LNCAP (cell line): Measurements from ENCODE around the gene OR6C76.

Experiments
- CTCF ChIP-seq: fragments of 450-650 bp; IDR thresholded peaks from 2 replicates; pipeline ENCODE4 v1.5.1; 2017; ENCODE audit warnings: mild to moderate bottlenecking

The OR6C76 gene

GRCh38 chr12:55469291-55469690 is 43.2 kb downstream of the OR6C76 start:
- TF ChIP-seq CTCF = no peak

DNA sequence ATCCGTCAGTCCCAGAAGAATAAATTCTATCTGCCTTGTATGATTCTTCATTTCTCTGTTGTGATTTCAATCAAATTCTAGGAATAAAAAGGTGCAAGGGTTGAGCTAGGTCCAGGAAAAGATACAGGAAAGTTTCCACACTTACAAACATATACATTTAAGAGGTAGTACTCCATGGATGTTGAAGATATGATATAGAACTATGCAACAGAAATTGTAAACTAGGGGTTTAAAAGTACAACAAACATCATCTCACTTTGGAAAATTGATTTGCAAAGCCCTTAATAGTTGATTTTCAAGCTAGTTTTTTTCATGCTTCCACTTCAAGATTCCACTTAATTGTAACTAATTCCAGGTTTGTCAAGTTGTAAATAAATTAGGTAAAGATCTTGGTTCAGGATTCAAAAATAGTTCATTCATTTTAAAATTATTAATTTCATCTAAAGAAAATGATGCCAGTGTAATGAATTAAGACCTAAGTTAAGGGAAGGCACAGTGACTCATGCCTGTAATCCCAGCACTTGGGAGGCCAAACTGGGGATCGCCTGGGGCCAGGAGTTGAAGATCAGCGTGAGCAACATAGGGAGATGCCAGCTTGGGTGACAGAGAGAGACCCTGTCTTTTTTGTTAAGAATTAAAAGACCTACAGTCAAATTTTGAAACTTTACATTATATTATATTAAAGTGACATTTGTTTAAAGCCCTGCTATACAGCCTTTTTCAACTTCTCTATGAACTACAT is 44.2 kb downstream of the OR6C76 start, which contains the start of gene OR6C70:
Gene OR6C70, minus strand, starts transcription at position 51 of the 742 bp plus-strand sequence. Its CDS starts 0 bp downstream, at position 51.
- no peak for TF ChIP-seq CTCF

DNA sequence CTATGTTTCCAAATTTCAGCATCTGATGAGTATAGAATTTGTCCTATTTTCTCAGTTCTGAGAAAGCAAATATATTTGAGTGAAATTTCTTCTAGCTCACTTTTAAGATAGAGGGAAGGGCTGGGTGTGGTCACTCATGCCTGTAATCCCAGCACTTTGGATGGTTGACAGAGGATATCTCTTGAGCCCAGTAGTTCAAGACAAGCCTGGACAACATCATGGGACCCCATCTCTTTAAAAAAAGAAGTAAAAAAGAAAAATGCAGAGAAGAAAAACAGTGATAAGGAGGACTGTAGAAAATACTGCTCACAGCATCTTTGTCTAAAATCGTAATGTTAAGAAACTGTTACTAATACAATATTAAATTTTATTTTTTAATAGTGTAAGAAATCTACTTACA is 46.2 kb downstream of the OR6C76 start:
- TF ChIP-seq CTCF = no peak
